ENCODE measurements around the gene STXBP6.

DNA sequence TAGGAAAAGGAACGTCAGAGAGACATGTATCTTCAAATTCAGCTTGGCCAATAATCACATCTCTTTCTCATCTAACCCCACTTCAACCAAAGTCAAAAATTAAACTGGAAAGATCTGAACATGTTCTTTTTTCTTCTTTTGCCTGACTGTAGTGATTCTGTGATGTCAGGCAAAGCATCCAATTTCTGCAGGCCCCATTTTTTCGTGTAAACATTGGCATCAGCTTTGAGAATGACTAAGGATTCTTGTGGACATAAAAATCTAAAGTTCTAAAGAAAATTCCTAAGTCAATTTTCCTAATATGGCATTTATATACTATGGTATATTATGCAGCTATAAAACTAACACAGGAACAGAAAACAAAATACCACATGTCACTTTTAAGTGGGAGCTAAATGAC is 89.1 kb downstream of the STXBP6 start:
- TF ChIP-seq EZH2 (IDR thresholded peaks at IDR 0.05; ENCODE audit: borderline replicate concordance, insufficient read depth, low read length, poor library complexity, severe bottlenecking), result no peak
- no peak for TF ChIP-seq POLR2AphosphoS5 (IDR thresholded peaks at IDR 0.05)
- TF ChIP-seq, protein P1, sequence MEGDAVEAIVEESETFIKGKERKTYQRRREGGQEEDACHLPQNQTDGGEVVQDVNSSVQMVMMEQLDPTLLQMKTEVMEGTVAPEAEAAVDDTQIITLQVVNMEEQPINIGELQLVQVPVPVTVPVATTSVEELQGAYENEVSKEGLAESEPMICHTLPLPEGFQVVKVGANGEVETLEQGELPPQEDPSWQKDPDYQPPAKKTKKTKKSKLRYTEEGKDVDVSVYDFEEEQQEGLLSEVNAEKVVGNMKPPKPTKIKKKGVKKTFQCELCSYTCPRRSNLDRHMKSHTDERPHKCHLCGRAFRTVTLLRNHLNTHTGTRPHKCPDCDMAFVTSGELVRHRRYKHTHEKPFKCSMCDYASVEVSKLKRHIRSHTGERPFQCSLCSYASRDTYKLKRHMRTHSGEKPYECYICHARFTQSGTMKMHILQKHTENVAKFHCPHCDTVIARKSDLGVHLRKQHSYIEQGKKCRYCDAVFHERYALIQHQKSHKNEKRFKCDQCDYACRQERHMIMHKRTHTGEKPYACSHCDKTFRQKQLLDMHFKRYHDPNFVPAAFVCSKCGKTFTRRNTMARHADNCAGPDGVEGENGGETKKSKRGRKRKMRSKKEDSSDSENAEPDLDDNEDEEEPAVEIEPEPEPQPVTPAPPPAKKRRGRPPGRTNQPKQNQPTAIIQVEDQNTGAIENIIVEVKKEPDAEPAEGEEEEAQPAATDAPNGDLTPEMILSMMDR (IDR thresholded peaks at IDR 0.05; ENCODE audit: poor library complexity, severe bottlenecking), result no peak
- TF ChIP-seq EP300 (conservative IDR thresholded peaks at IDR 0.05; ENCODE audit: poor library complexity, severe bottlenecking), result no peak
- TF ChIP-seq RAD21 (conservative IDR thresholded peaks at IDR 0.05), result no peak

Measured in neural cell (in vitro differentiated cells).